H1 (cell line): ENCODE data around the gene TCIRG1.

Experiments
- ASH2L ChIP-seq: fragments of 200-600, 300-600 bp; sonication (generic); IDR thresholded peaks from one replicate; pipeline ENCODE4 v1.7.1; 2017; ENCODE audit warnings: low read length
- CEBPB ChIP-seq: IDR thresholded peaks from 2 replicates; pipeline ENCODE4 v1.6.1; 2012; ENCODE audit warnings: low read depth, low read length
- CREB1 ChIP-seq: IDR thresholded peaks from 2 replicates; pipeline ENCODE4 v1.6.1; 2012; ENCODE audit warnings: inconsistent platforms
- JUND ChIP-seq: IDR thresholded peaks from 2 replicates; pipeline ENCODE4 v1.6.1; 2011; ENCODE audit warnings: mild to moderate bottlenecking, improper control_type of control experiment, low read length
- KDM5A ChIP-seq: fragments of 200-600 bp; IDR thresholded peaks from 2 replicates; pipeline ENCODE4 v1.7.1; 2012; ENCODE audit warnings: mild to moderate bottlenecking, low read length, inconsistent platforms, mixed read lengths
- PHF8 ChIP-seq: fragments of 200-600 bp; sonication (generic); conservative IDR thresholded peaks from 2 replicates; pipeline ENCODE4 v1.7.1; 2012; ENCODE audit warnings: low read depth, mild to moderate bottlenecking, inconsistent platforms, low read length, moderate library complexity
- POLR2A ChIP-seq, 2 experiments: IDR thresholded peaks; 1 replicate in 1 of 2; 2 replicates in 1 of 2; pipeline ENCODE4 v1.6.1; 2011; ENCODE audit warnings: low read depth in 2 of 2, low read length in 2 of 2, mild to moderate bottlenecking in 2 of 2; ENCODE audit errors: control extremely low read depth in 1 of 2
- RFX5 ChIP-seq: IDR thresholded peaks from 2 replicates; pipeline ENCODE4 v1.6.1; 2011; ENCODE audit warnings: low read depth, low read length, improper control_type of control experiment, borderline replicate concordance
- SP2 ChIP-seq: IDR thresholded peaks from 2 replicates; pipeline ENCODE4 v1.6.1; 2012; ENCODE audit warnings: mild to moderate bottlenecking, low read length, inconsistent platforms
- YY1 ChIP-seq: IDR thresholded peaks from 2 replicates; pipeline ENCODE4 v1.6.1; 2011; ENCODE audit warnings: low read depth, mild to moderate bottlenecking, low read length
- TF ChIP-seq, protein P1 (sequence below), 3 experiments: IDR thresholded peaks; 1 replicate in 2 of 3; 2 replicates in 1 of 3; pipeline versions ENCODE4 v1.5.1 to v1.6.1; 2011; ENCODE audit warnings: low read length in 3 of 3, mild to moderate bottlenecking in 3 of 3, inconsistent platforms in 2 of 3, low read depth in 1 of 3, moderate library complexity in 1 of 3; ENCODE audit not compliant: insufficient read depth in 1 of 3; ENCODE audit errors: control extremely low read depth in 1 of 3
- TF ChIP-seq, protein P2 (sequence below): IDR thresholded peaks from 2 replicates; pipeline ENCODE4 v1.6.1; 2012; ENCODE audit warnings: inconsistent platforms

DNA sequence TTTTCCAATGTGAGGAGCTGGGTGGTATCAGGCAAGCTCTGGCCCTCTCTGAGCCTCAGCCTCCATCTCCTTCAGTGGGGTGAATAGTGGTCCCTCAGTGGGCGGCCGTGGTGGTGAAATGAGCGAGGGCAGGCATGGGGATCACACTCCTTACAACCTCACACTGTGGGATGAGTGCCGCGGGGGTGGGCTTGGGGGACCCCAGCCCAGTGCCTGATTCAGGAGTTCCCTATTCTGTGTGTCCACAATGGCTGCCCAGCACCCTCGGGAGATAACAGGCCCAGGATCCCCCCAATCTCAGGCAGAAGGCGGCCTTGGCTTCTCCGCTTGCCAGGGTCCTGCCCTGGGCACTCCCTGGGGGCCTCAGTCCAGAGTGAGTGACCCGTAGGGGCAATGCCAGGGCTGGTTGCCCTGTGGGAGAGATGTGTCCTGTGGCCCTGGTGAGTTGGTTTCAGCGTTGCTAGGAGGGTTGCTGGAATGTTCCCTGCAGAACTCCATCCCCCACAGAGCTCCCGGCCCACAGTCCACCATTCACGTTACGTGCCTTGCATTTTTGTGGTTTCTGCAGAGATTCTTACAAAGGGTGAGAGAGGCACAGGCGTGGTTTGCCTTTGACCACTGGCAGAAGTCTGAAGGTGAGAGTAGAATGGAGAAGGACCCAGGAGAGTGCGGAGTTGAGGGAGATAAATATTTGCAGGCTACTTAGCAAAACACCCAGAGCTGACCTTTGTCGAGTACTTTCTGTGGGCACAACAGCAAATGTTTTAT lies 25.8 kb upstream of the TCIRG1 start:
- TF ChIP-seq CEBPB = no peak
- TF ChIP-seq PHF8 = no peak
- TF ChIP-seq ASH2L = no peak
- TF ChIP-seq POLR2A (IDR thresholded peaks at IDR 0.05; ENCODE audit: control extremely low read depth in 1 of 2, low read depth in 2 of 2, low read length in 2 of 2) = no peak
- no peak for TF ChIP-seq CREB1
- TF ChIP-seq, protein P1, sequence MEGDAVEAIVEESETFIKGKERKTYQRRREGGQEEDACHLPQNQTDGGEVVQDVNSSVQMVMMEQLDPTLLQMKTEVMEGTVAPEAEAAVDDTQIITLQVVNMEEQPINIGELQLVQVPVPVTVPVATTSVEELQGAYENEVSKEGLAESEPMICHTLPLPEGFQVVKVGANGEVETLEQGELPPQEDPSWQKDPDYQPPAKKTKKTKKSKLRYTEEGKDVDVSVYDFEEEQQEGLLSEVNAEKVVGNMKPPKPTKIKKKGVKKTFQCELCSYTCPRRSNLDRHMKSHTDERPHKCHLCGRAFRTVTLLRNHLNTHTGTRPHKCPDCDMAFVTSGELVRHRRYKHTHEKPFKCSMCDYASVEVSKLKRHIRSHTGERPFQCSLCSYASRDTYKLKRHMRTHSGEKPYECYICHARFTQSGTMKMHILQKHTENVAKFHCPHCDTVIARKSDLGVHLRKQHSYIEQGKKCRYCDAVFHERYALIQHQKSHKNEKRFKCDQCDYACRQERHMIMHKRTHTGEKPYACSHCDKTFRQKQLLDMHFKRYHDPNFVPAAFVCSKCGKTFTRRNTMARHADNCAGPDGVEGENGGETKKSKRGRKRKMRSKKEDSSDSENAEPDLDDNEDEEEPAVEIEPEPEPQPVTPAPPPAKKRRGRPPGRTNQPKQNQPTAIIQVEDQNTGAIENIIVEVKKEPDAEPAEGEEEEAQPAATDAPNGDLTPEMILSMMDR (IDR thresholded peaks at IDR 0.05; ENCODE audit: control extremely low read depth in 1 of 3, insufficient read depth in 1 of 3, low read depth in 1 of 3, low read length in 3 of 3) = no peak
- no peak for TF ChIP-seq KDM5A
- no peak for TF ChIP-seq RFX5
- no peak for TF ChIP-seq JUND
- TF ChIP-seq, protein P2, sequence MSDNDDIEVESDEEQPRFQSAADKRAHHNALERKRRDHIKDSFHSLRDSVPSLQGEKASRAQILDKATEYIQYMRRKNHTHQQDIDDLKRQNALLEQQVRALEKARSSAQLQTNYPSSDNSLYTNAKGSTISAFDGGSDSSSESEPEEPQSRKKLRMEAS = no peak
- TF ChIP-seq YY1 = no peak
- no peak for TF ChIP-seq SP2
